Uterus (tissue), 4 donors: ENCODE results near the gene PTPRU. TPM values are rescaled to one million over a fixed set of nuclear protein-coding genes. Genes with fewer than 3 reads are reported as not detected.

Experiments used
- DNase-seq, 2 donors: peaks; one replicate each; pipeline ENCODE4 v3.0.0-alpha.2; 2019 to 2020
- H3K27ac ChIP-seq, 2 donors: fragments of 200-600 bp; sonication (generic); 1 replicate in 1 of 2; 2 replicates in 1 of 2; pipeline ENCODE4 v1.5.1; 2016 to 2018
- H3K27me3 ChIP-seq, 2 donors: fragments of 200-600 bp; sonication (generic); one replicate each; pipeline ENCODE4 v1.5.1; 2018 to 2019; ENCODE audit warnings: control low read depth in 1 of 2
- H3K36me3 ChIP-seq, 2 donors: fragments of 200-600 bp; sonication (generic); one replicate each; pipeline ENCODE4 v1.5.1; 2019; ENCODE audit warnings: control low read depth in 1 of 2
- H3K4me1 ChIP-seq, 2 donors: fragments of 200-600 bp; sonication (generic); one replicate each; pipeline ENCODE4 v1.5.1; 2018 to 2019; ENCODE audit warnings: control low read depth in 1 of 2
- H3K4me3 ChIP-seq, 2 donors: fragments of 200-600 bp; sonication (generic); 1 replicate in 1 of 2; 2 replicates in 1 of 2; pipeline ENCODE4 v1.5.1; 2018 to 2019; ENCODE audit warnings: mild to moderate bottlenecking in 1 of 2
- H3K9me3 ChIP-seq, 2 donors: fragments of 200-600 bp; sonication (generic); one replicate each; pipeline ENCODE4 v1.5.1; 2019; ENCODE audit warnings: control low read depth in 1 of 2
- CTCF ChIP-seq, 4 experiments: fragments of 200-600 bp in 2 of 4; fragments of 450-650 bp in 2 of 4; sonication (generic) in 2 of 4; IDR thresholded peaks; one replicate each; pipeline ENCODE4 v1.5.1; 2016 to 2019; ENCODE audit warnings: antibody characterized with exemption in 4 of 4, mild to moderate bottlenecking in 2 of 4, moderate library complexity in 1 of 4
- POLR2A ChIP-seq, 2 donors: fragments of 450-650 bp; IDR thresholded peaks; one replicate each; pipeline ENCODE4 v1.6.1; 2016; ENCODE audit warnings: antibody characterized with exemption in 2 of 2, mild to moderate bottlenecking in 1 of 2, moderate library complexity in 1 of 2
- intact Hi-C: fragments of 100-400 bp; cut with DNase I; formaldehyde crosslinking; loops from one replicate; pipeline ENCODE4 v1.15.1; 2023; ENCODE audit warnings: low total_unique reads
- total RNA-seq, 4 donors: library from RNA; depleted of rRNA in 3 of 4; stranded (reverse); fragments of >200 nt in 3 of 4; gene quantifications; one replicate each; pipeline versions ENCODE4 v1.1.0 to v1.2.4, GENCODE V29; 2014 to 2023
- donor health status: DM: yes; HTN: yes; CAD: no.

Gene PTPRU
- total RNA-seq, 4 donors from 2014 or later = 9.5 to 48.2 (median 33.4) TPM

DNA sequence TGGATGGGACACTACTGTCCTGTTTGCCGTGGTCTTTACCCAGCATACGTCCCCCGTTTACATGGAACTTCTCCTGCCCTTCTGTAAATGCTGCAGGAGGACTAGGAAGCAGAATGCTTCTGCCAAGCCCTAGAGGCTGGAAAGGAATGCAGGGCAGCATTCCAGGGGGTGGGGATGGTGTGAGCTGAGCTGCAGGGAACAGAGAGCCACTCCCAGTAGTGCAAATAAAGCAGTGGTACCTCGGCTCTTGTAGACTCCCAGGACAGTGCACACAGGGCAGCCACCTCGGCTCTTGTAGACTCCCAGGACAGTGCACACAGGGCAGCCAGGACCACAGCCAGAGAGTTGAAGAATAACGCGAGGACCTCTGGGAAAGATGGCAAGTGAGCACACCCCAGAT lies 35.4 kb downstream of the PTPRU start:
- Histone ChIP-seq H3K9me3 (no peaks in the 10 kb centered on the region), H3K27me3 (no peaks in the 10 kb centered on the region), H3K36me3 (no peaks in the 10 kb centered on the region), H3K4me3 (no peak overlapping the region), H3K4me1 (peaks cover 0 to 8% of the 10 kb centered on the region in 2 donors), H3K27ac (no peak overlapping the region)
- TF ChIP-seq POLR2A (IDR thresholded peaks at IDR 0.05) (no peak), CTCF (IDR thresholded peaks at IDR 0.05) (no peak)
- intact Hi-C loops = no loop called here
- DNase-seq = peak; percentile 43 to 58

DNA sequence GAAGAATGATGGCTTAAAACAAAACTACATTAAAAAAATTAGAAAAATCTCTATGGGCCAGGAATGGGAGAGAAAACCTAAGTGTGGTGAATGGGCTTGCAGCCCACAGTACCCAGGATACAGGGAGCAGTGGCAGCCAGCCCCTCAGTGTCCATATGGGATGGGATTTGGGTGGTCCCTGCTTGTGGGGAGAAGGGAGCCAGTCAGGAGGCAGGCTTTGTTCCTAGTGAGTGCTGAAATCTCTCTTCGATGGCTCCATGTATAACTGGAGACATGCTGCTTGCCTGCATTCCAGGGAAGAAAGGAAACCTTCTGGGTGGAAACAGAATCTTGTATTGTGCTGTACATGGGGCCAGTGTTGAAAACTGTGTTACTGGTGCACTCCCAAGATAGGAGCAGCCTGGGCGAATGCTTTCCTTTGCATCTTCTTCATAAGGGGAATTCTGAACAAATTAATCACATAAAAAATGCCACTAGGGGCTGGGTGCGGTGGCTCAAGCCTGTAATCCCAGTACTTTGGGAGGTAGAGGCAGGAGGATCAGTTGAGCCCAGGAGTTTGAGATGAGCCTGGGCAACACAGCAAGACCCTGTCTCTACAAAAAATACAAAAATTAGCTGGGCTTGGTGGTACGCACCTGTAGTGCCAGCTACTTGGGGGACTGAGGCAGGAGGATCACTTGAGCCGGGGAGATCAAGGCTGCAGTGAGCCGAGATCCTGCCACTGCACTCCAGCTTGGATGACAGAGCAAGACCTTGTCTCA lies 36.0 kb downstream of the PTPRU start:
- Histone ChIP-seq H3K36me3 (no peaks in the 10 kb centered on the region), H3K27me3 (no peaks in the 10 kb centered on the region), H3K9me3 (no peaks in the 10 kb centered on the region), H3K4me3 (no peak overlapping the region), H3K4me1 (peaks cover 0 to 8% of the 10 kb centered on the region in 2 donors), H3K27ac (no peak overlapping the region)
- TF ChIP-seq POLR2A (IDR thresholded peaks at IDR 0.05) (no peak), CTCF (IDR thresholded peaks at IDR 0.05) (no peak)
- intact Hi-C loops = no loop called here
- DNase-seq = no peak

DNA sequence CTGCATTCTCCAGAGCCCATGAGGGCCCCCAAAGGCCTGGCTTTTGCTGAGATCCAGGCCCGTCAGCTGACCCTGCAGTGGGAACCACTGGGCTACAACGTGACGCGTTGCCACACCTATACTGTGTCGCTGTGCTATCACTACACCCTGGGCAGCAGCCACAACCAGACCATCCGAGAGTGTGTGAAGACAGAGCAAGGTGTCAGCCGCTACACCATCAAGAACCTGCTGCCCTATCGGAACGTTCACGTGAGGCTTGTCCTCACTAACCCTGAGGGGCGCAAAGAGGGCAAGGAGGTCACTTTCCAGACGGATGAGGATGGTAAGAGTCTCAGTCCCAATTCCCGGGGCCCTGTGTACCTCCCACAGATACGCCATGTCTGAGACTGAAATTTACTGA lies 39.1 kb downstream of the PTPRU start:
- TF ChIP-seq POLR2A (IDR thresholded peaks at IDR 0.05) (no peak), CTCF (IDR thresholded peaks at IDR 0.05) (no peak)
- intact Hi-C loops = no loop called here
- Histone ChIP-seq H3K36me3 (no peaks in the 10 kb centered on the region), H3K9me3 (no peaks in the 10 kb centered on the region), H3K4me1 (peaks cover 0 to 8% of the 10 kb centered on the region in 2 donors), H3K27ac (no peak overlapping the region), H3K4me3 (no peak overlapping the region), H3K27me3 (no peaks in the 10 kb centered on the region)
- no peak for DNase-seq

DNA sequence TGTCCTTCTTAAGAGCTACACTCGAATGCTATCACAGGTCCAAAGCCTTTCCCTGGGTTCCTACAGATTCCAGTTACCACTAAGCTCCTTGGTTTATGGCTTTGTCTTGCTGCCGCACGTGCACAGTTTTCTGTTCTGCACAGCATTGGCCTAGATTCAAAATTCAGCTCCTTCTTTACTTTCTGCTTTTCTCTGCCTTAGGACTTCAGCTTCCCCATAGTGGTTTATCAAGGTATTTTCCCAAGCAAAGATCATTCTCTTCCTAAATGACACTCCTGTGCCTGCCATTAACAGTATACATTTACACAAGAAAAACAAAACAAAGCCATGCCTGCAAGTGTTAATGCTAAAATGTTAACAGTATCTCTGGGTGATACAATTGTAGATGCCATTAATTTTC lies 41.8 kb downstream of the PTPRU start:
- Histone ChIP-seq H3K4me3 (no peak overlapping the region), H3K27me3 (no peaks in the 10 kb centered on the region), H3K36me3 (no peaks in the 10 kb centered on the region), H3K9me3 (no peaks in the 10 kb centered on the region), H3K27ac (no peak overlapping the region), H3K4me1 (no peaks in the 10 kb centered on the region)
- intact Hi-C loops = no loop called here
- no peak for TF ChIP-seq POLR2A (IDR thresholded peaks at IDR 0.05)
- no peak for TF ChIP-seq CTCF (IDR thresholded peaks at IDR 0.05)
- DNase-seq = no peak

- no peak overlapping the region for H3K4me3 ChIP-seq
- intact Hi-C loops = no loop called here
- H3K36me3 ChIP-seq = no peaks in the 10 kb centered on the region
- no peaks in the 10 kb centered on the region for H3K27me3 ChIP-seq
- no peak for DNase-seq
- TF ChIP-seq CTCF (IDR thresholded peaks at IDR 0.05) (no peak), POLR2A (IDR thresholded peaks at IDR 0.05) (no peak)
- no peaks in the 10 kb centered on the region for H3K9me3 ChIP-seq
- no peak overlapping the region for H3K27ac ChIP-seq
- H3K4me1 ChIP-seq = no peaks in the 10 kb centered on the region
Observed at GRCh38 chr1:29279406-29279805, 43.1 kb downstream of the PTPRU start.
